ENCODE measurements around the gene SPATA13.

Gene SPATA13

GRCh38 chr13:24134231-24134630 lies 26.3 kb upstream of the SPATA13 start:
- no peak for ATAC-seq
- TF ChIP-seq GLIS3 (CRISPR knock-in tag; IDR thresholded peaks at IDR 0.05) (no peak), CSRNP3 (CRISPR knock-in tag; IDR thresholded peaks at IDR 0.05) (no peak), ZNF8 (CRISPR knock-in tag; IDR thresholded peaks at IDR 0.05) (no peak), SNAI2 (CRISPR knock-in tag; IDR thresholded peaks at IDR 0.05) (no peak), POU6F1 (CRISPR knock-in tag; IDR thresholded peaks at IDR 0.05; ENCODE audit: borderline replicate concordance, low read depth) (no peak), OSR1 (CRISPR knock-in tag; IDR thresholded peaks at IDR 0.05) (no peak), PATZ1 (CRISPR knock-in tag; IDR thresholded peaks at IDR 0.05; ENCODE audit: borderline replicate concordance) (no peak), CREB5 (CRISPR knock-in tag; IDR thresholded peaks at IDR 0.05; ENCODE audit: low read depth) (no peak)

- TF ChIP-seq PATZ1 (CRISPR knock-in tag; IDR thresholded peaks at IDR 0.05; ENCODE audit: borderline replicate concordance) (no peak), BACH2 (CRISPR knock-in tag; IDR thresholded peaks at IDR 0.05; ENCODE audit: borderline replicate concordance) (no peak)
- no peak for ATAC-seq
Observed at GRCh38 chr13:24134757-24135156, 25.8 kb upstream of the SPATA13 start.

GRCh38 chr13:24135674-24136300 lies 24.7 kb upstream of the SPATA13 start:
- ATAC-seq = no peak
- TF ChIP-seq BACH2 (CRISPR knock-in tag; IDR thresholded peaks at IDR 0.05; ENCODE audit: borderline replicate concordance) (no peak), GLIS3 (CRISPR knock-in tag; IDR thresholded peaks at IDR 0.05) (no peak), OSR1 (CRISPR knock-in tag; IDR thresholded peaks at IDR 0.05) (no peak), TCF4 (CRISPR knock-in tag; IDR thresholded peaks at IDR 0.05; ENCODE audit: borderline replicate concordance) (no peak), ZNF8 (CRISPR knock-in tag; IDR thresholded peaks at IDR 0.05) (no peak), ARNTL (CRISPR knock-in tag; IDR thresholded peaks at IDR 0.05; ENCODE audit: borderline replicate concordance, low read depth) (no peak), ZC3H10 (CRISPR knock-in tag; IDR thresholded peaks at IDR 0.05) (no peak), ZFP3 (CRISPR knock-in tag; IDR thresholded peaks at IDR 0.05) (no peak), RARB (CRISPR knock-in tag; IDR thresholded peaks at IDR 0.05) (no peak), CSRNP3 (CRISPR knock-in tag; IDR thresholded peaks at IDR 0.05) (no peak)

- ATAC-seq = no peak
- TF ChIP-seq SNAI2 (CRISPR knock-in tag; IDR thresholded peaks at IDR 0.05) (no peak), ARNTL (CRISPR knock-in tag; IDR thresholded peaks at IDR 0.05; ENCODE audit: borderline replicate concordance, low read depth) (no peak), ISL1 (CRISPR knock-in tag; IDR thresholded peaks at IDR 0.05) (no peak), POU6F1 (CRISPR knock-in tag; IDR thresholded peaks at IDR 0.05; ENCODE audit: borderline replicate concordance, low read depth) (no peak), CSRNP3 (CRISPR knock-in tag; IDR thresholded peaks at IDR 0.05) (no peak), GLIS3 (CRISPR knock-in tag; IDR thresholded peaks at IDR 0.05) (no peak), ZNF565 (CRISPR knock-in tag; conservative IDR thresholded peaks at IDR 0.05; ENCODE audit: low read depth) (no peak), ESRRG (CRISPR knock-in tag; IDR thresholded peaks at IDR 0.05) (no peak), ZC3H10 (CRISPR knock-in tag; IDR thresholded peaks at IDR 0.05) (no peak), TOX (CRISPR knock-in tag; IDR thresholded peaks at IDR 0.05; ENCODE audit: borderline replicate concordance) (no peak), ZNF8 (CRISPR knock-in tag; IDR thresholded peaks at IDR 0.05) (no peak), PATZ1 (CRISPR knock-in tag; IDR thresholded peaks at IDR 0.05; ENCODE audit: borderline replicate concordance) (no peak), ZFP3 (CRISPR knock-in tag; IDR thresholded peaks at IDR 0.05) (no peak), OSR1 (CRISPR knock-in tag; IDR thresholded peaks at IDR 0.05) (no peak)
Observed at GRCh38 chr13:24138911-24139310, 21.6 kb upstream of the SPATA13 start.

Measured in SK-N-SH treated with all-trans-retinoic acid at 6 μM for 48 hours (cell line).